Retinal pigment epithelial cell (primary cell): Measurements from ENCODE around the gene SCLT1.

Source experiments
- DNase-seq: peaks from one replicate; pipeline ENCODE4 v3.0.0-alpha.2; 2010; ENCODE audit warnings: low read depth
- H3K4me3 ChIP-seq: 2 replicates; pipeline ENCODE4 v1.5.1; 2011; ENCODE audit warnings: mild to moderate bottlenecking, low read length, control low read depth, moderate library complexity
- TF ChIP-seq, protein P1 (sequence below): conservative IDR thresholded peaks from 2 replicates; pipeline ENCODE4 v1.5.1; 2011; ENCODE audit warnings: low read depth, low read length, control low read depth, inconsistent platforms

SCLT1 gene

DNA sequence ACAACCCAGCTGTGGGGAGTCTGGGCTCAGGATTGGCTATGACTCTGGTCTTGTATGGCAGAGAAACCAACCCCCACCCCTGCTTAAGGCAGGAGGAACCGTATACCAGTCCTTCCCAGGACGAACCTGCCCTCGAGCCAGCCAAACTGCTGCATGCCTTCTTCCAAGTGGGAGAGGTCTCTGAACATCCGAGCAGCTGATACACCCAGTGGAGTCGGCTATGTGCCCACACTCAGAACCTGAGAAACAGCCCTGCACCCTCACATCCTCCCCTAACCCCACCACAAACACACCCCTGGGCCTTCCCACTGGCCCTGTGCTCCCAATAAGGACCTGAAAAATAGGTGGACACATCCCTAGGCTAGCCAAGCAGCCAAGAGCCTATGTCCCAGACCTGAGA, 24.4 kb upstream of the SCLT1 start:
- no peak for DNase-seq
- no peak overlapping the region for H3K4me3 ChIP-seq
- TF ChIP-seq, protein P1, sequence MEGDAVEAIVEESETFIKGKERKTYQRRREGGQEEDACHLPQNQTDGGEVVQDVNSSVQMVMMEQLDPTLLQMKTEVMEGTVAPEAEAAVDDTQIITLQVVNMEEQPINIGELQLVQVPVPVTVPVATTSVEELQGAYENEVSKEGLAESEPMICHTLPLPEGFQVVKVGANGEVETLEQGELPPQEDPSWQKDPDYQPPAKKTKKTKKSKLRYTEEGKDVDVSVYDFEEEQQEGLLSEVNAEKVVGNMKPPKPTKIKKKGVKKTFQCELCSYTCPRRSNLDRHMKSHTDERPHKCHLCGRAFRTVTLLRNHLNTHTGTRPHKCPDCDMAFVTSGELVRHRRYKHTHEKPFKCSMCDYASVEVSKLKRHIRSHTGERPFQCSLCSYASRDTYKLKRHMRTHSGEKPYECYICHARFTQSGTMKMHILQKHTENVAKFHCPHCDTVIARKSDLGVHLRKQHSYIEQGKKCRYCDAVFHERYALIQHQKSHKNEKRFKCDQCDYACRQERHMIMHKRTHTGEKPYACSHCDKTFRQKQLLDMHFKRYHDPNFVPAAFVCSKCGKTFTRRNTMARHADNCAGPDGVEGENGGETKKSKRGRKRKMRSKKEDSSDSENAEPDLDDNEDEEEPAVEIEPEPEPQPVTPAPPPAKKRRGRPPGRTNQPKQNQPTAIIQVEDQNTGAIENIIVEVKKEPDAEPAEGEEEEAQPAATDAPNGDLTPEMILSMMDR, result no peak

DNA sequence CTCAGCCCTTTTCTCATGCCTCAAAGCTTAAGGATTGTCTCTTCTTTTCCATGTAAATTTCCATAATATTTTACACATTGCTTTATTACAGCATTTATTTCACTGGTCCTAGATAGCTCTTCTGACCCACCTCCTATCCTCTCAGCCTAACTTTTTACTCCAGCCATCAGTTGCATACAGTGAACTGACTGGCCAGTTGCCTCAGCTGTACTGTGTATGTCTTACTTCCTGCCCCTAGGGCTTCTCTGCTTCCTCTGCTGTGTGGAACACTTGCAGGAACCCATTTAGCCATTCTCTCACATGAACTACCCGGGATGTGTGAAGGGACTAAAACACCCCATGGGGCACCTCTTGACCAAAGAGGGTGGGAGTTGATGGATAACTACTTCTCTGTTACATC, 20.6 kb upstream of the SCLT1 start:
- DNase-seq, result no peak
- H3K4me3 ChIP-seq, result no peak overlapping the region
- TF ChIP-seq, protein P1, result no peak

- TF ChIP-seq, protein P1, result no peak
- DNase-seq, result no peak
- H3K4me3 ChIP-seq, result no peak overlapping the region
Measured at GRCh38 chr4:129113434-129113833, 20.1 kb upstream of the SCLT1 start.

- no peak for DNase-seq
- H3K4me3 ChIP-seq, result no peak overlapping the region
- TF ChIP-seq, protein P1, result no peak
Measured at GRCh38 chr4:129111919-129112318, 18.6 kb upstream of the SCLT1 start.

- TF ChIP-seq, protein P1, result no peak
- no peak overlapping the region for H3K4me3 ChIP-seq
- DNase-seq, result no peak
Measured at GRCh38 chr4:129110931-129111330, 17.6 kb upstream of the SCLT1 start.

DNA sequence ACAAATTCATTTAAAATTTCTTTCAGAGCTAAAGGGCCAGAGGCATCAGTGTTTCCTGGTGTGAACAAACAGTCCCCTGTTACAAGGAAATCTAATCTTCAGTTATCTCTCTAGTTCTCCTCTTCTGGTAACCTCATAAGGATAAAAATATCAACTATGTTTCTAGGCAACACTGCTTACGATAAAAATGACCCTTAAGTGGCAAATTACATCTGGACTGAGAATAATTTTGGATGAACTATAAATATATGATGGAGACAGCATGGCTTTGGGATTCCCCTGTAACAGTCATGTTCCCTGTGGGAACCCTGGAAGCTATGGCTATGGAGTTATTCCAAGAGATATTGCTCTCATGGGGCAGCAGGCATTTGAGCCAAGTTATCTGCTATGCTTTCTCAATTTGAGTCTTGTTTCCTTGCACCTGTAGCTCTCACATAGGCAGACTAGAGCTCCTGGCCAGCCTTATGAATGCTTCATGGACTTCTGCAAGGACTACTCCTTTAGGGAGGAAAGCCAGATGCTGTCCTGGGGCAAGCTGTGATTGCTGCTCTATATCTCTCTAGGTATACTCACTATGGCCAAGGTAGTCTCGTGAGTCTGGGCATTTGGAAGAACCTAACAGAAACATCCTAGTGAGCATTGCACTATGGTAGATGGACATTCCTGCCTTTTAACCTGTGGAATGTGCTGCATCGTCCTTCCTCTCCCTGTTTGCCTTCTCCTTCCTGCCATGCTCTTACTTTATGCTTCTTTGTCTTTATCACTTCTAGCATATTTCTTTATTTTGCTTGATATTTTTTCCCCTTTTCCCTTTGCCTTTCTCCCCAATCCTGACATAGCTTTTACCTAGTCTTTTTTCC, 16.9 kb upstream of the SCLT1 start:
- no peak for DNase-seq
- TF ChIP-seq, protein P1, result no peak
- no peak overlapping the region for H3K4me3 ChIP-seq

DNA sequence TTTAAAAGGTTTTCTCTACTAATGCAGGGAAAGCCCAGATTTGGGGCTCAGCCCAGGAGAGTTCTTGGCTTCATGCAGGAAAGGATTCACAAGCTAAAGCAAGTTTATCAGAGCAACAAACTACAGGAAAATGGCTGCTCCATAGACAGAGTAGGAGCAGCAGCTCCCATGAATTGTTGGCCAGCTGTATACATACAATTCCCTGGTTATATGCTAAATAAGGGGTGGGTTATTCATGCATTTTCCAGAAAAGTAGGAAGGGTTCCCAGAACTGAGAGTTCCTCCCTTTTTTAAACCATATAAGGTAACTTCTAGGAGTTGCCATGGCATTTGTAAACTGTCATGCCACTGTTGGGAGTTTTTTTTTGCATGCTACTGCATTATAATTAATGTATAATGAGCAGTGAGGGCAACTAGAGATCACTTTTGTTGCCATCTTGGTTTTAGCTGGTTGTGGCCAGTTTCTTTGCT, 5.2 kb upstream of the SCLT1 start:
- no peak for DNase-seq
- TF ChIP-seq, protein P1, result no peak
- H3K4me3 ChIP-seq, result no peak overlapping the region
